GM12892 (cell line): Measurements from ENCODE around the gene S100A10.

Source experiments
- POLR2A ChIP-seq: IDR thresholded peaks from 2 replicates; pipeline ENCODE4 v1.6.1; 2011; ENCODE audit warnings: low read depth, low read length, control low read depth
- POLR2AphosphoS5 ChIP-seq: IDR thresholded peaks from 2 replicates; pipeline ENCODE4 v1.6.1; 2011; ENCODE audit warnings: low read depth, low read length, control low read depth

GRCh38 chr1:151947140-151947539, 46.5 kb downstream of the S100A10 start:
- TF ChIP-seq POLR2A (no peak), POLR2AphosphoS5 (no peak)
